ENCODE data around the gene SEC61B. TPM values are rescaled to one million over a fixed set of nuclear protein-coding genes. Genes with fewer than 3 reads are reported as not detected.
A peak's percentile ranks its signal among the peaks of the same experiment; 100 is the strongest.

SEC61B gene
- total RNA-seq, 1 donor = 119 TPM

- no peak for TF ChIP-seq CTCF (IDR thresholded peaks at IDR 0.05; ENCODE audit: insufficient read depth, low read depth, low read length)
- no peak overlapping the region for H3K4me3 ChIP-seq (ENCODE audit: low read depth, low read length)
- DNase-seq (ENCODE audit: low read depth) = no peak
Observed at GRCh38 chr9:99257723-99258389, 35.8 kb downstream of the SEC61B start.

GRCh38 chr9:99259231-99259918 is 37.3 kb downstream of the SEC61B start:
- no peak for TF ChIP-seq CTCF (IDR thresholded peaks at IDR 0.05; ENCODE audit: insufficient read depth, low read depth, low read length)
- DNase-seq (ENCODE audit: low read depth) = peak; percentile 42
- peak overlapping the region; percentile 28 for H3K4me3 ChIP-seq (ENCODE audit: low read depth, low read length)

- DNase-seq (ENCODE audit: low read depth) = no peak
- H3K4me3 ChIP-seq (ENCODE audit: low read depth, low read length) = no peak overlapping the region
- no peak for TF ChIP-seq CTCF (IDR thresholded peaks at IDR 0.05; ENCODE audit: insufficient read depth, low read depth, low read length)
Observed at GRCh38 chr9:99261923-99262322, 39.8 kb downstream of the SEC61B start.

GRCh38 chr9:99262949-99263418 is 40.9 kb downstream of the SEC61B start:
- TF ChIP-seq CTCF (IDR thresholded peaks at IDR 0.05; ENCODE audit: insufficient read depth, low read depth, low read length) = no peak
- H3K4me3 ChIP-seq (ENCODE audit: low read depth, low read length) = no peak overlapping the region
- no peak for DNase-seq (ENCODE audit: low read depth)

- peak; percentile 11 for DNase-seq (ENCODE audit: low read depth)
Observed at GRCh38 chr9:99264070-99264680, 42.1 kb downstream of the SEC61B start.

GRCh38 chr9:99265691-99266090 is 43.6 kb downstream of the SEC61B start:
- DNase-seq (ENCODE audit: low read depth) = no peak
- TF ChIP-seq CTCF (IDR thresholded peaks at IDR 0.05; ENCODE audit: insufficient read depth, low read depth, low read length) = no peak
- H3K4me3 ChIP-seq (ENCODE audit: low read depth, low read length) = no peak overlapping the region

More at GRCh38 chr9:99264070-99264680, 42.1 kb downstream of the SEC61B start:
- peak; percentile 40 for TF ChIP-seq CTCF (IDR thresholded peaks at IDR 0.05; ENCODE audit: insufficient read depth, low read depth, low read length)
- H3K4me3 ChIP-seq (ENCODE audit: low read depth, low read length) = no peak overlapping the region

Data from fibroblast of villous mesenchyme (primary cell).